Islet precursor cell (in vitro differentiated cells): ENCODE data around the gene NR2F1.

ENCODE experiments used
- DNase-seq: peaks from one replicate; pipeline ENCODE4 v3.0.0-alpha.2; 2018

The NR2F1 gene

DNA sequence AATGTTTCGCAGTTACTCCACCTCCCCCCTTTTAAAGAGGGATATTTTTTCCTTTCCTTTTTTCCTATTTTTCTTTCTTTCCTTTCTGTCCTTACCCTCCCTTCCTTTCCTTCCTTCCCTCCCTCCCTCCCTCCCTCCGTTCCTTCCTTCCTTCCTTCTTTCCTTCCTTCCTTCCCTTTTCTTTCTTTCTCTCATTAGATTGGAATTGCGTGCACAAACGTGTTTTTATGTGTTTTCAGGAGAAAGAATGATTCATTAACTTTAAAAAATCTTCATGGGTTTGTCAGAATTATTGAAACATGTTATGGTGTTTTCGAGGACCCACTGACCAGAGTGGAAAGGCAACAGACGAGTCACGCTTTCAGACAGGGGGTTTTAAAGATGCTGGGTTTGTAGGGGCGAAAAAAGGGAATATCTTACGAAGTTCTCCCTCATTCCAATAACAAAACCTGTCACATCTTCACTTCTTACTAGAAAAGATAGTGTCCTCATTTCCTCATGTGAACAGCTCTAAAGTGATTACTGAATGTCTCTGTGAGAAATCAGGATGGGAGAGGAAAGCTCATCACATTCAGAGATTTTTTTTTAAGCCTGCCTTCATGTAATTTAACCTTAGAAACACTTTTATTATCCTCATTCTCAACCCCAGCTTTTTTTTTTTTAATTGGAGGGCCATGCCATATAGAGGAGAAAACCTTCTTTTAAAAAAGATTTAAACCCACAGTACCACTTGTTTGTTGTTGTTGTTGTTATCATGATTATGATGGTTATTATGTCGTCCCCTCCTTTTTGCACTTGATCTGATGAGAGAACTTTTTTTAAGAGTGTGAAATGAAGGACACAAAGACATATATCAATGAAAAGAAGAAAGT lies 21.9 kb downstream of the NR2F1 start:
- DNase-seq = no peak

DNA sequence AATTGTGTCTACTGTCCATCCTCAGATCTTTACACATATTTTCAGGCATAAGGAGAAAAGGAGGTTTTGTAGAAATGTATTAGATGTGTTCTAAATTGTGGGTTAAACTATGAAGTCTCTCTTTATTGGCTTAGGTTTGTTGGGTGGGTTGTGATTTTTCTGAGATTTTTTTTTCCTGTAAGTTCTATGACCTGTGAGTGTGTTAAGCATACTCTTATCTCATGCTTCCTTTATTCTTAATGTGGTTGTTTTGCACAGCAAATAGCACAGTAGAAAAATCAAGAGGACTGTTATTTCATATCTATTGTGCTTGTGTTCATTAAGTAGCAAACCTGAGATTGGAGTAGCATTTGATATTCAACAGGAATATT lies 23.3 kb downstream of the NR2F1 start:
- no peak for DNase-seq

DNA sequence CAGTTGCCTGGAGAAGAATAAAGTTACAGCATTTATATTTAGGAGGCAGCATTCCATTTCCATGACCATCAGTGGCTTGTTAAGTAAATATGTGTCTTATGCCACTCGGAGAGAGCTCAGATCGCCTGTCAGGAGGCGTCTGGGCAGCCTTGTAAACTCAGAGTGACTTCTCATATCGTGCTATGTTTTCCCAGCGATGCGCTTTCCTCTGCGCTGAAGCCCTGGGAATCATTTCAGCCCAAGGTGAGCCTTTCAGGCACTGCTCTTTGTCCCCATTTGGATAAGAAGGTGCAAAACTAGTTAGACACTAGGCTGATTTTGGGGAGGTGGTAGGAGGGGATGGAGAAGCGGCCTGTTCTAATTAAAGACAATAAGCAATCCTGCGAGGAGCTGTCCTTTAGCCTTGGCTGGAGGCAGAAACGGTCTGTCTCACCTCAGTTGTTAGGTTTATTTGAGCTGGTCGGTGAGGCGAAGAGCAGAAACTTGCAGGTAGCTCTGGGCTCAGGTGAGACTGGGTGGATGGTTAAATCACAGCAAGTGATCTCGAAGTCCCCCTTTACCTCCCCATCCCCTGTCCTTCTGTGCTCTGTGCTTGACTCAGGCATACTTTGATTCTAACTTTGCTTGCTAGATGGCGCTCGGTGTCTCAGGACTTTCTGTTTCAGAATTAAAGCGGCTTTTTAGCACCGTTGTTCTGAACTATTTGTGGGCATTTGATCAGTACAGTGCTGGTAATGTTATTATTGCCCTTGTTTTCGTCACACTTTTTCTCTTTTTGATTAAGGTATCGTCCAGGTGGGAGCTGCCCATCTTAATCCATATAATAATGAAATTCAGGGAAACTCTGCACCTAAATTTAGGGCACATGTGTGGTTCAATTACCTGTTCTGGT lies 24.6 kb downstream of the NR2F1 start:
- DNase-seq = no peak

DNA sequence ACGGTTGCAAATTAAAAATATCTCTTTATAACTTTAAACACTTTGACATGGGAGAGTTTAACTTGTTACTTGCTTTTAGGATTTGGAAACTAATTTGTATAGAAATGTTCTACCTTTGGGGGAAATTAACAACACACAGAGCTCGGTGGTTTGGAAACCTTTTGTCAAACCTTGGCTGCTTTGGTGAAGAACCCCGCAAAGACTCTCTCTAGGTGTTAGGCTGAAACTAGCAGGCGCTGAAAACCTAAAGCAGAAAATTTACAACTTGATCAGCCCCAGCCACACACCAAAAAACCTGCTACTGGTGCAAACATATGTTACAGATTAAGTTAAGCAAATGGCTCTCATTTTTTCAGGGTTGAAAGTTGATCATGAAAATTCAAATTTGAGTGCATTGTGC lies 25.8 kb downstream of the NR2F1 start:
- no peak for DNase-seq

DNA sequence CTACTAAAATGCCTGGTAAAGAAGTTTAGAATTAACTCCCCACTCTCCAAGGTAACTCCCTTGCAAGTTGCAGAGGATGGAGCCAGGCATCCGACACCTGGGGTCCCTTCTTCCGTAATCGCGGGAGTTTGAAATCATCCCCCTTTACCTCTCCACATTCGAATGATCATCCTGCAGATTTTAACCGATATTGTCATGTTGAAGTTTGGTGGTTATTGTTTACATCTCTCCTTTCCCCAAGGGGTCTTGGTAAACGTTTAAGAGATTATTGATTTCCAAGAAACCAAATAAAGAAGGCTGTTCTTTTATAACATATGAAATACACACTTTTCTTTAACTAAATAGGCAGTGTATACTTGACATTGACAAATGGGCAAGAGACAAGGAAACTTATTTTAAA lies 26.7 kb downstream of the NR2F1 start:
- DNase-seq = no peak

DNA sequence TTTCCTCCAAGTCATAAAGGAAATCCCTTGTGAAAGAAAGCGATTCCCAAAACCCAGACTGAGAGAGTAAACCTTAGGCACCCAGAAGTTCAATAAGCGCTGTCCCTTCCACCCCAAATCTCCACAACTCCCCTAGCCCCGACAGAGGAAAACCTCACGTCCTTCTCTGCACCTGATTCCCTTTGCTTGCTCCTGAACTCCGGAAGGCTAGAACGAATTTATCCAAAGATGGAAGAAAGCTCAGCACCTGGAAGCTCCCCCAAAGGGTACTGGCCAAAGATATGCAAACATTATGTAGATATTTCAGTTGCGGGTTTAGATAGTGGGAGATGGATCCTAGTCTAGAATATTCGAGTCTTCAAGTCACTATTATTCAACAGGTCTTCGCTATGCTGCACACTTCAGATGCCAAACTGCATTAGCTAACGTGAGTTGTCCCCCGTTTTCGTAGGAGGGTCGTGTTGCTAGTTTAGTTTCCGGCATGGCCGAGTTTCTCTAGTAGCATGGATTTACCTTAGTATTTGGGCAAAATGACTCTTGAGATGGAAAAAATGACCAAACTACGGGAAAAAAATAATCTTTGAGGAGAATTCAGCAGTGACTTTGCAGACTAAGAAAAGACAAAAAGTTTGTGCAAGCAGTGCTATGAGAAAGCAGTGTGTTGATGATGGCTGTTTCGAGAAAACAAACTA lies 27.7 kb downstream of the NR2F1 start:
- DNase-seq = no peak

DNA sequence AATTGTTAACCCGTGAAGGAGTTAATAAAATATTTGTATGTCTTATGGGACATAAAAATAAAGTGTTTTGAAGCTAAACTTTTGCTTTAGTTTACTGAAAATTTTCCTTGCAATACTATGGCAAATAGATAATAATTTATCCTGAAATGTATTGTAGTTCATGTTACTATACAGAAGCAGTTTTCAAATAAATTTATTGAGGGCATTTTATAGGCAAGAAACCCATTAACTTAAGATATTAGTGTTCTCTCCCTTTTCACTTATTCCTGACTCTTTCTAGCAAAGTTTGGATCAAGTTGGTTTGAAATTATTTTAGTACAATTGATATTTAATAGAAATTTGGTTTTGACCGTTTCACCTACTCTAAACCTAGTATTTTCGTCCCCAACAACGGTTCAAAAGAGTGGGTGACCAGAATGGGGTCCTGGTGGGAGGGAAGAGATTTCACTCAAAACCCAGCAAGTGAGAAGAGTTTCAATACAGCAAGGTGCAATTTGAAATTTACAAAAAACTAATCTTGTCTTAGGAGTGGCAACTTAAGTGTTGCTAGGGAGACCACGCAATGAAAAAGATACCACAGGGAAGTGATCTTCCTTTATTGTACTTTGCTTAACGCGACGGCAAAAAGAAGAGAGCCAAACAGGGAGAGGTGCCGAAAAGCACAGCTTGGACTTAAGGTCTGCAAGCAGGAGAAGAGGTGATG lies 28.4 kb downstream of the NR2F1 start:
- DNase-seq = no peak

DNA sequence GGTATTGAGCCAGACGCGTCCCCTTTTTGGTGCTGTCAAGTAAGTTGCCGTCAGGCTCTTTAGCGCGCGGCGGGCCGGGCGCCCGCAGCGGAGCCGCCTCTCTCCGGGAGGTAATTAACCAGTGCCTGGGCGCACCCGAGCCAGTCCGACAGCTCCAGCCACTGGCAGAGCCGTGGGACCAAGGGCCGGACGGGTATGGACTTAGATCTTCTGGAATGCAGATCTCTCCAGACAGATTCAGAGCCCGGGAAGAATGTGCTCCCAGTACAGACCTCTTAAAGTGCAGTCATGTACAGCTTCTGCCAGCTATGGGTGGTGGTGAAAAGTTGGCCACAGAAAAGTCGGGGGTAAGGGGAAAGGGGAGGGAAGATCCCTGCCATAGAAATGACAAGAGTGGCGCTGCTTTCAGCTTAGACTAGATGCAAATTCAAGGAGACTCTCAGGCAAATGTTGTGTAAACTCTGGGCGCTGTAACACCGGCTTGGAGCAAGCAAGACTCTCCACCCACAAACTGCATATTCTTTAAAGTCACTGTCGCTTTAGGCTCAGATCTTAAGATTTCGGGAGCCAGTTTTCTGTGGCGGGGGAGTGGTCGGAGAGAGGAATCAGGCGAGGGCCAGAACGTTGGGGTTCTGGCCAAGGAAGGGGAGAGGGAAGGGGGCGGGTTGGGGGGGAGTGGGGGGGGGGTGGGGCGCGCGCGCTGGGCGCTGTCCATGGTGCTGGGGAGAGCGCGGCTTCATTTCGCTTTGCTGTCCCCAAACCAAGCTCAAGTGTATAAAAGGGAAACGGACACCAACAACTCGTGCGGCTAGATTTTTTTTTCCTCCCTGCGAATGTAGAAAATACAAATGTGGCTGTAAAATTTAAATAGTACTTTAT lies 29.2 kb downstream of the NR2F1 start:
- peak; percentile 90 for DNase-seq

DNA sequence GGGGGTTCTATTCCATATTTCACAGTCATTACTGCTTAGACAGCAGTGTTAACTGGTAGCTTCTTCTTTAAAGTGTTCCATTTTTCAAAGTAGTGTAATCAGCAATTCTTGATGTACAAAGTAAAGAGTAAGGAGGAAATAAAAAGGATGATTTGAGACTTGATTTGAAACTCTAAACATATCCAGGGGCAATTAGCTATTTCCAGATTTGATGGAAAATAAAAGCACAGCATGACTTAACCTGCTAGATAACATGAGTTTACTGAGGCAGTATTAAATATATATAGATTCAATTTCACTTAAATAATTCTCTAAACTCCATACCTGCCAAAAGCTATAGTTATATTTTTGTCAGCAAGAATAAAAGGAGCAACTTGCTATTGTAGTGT lies 29.8 kb downstream of the NR2F1 start:
- DNase-seq = no peak

GRCh38 chr5:93616538-93617174 lies 33.6 kb downstream of the NR2F1 start:
- no peak for DNase-seq

- peak; percentile 88 for DNase-seq
Observed at GRCh38 chr5:93620487-93621326, 37.7 kb downstream of the NR2F1 start.

- peak; percentile 84 for DNase-seq
Observed at GRCh38 chr5:93621327-93621798, 38.3 kb downstream of the NR2F1 start.

- no peak for DNase-seq
Observed at GRCh38 chr5:93622240-93622885, 39.3 kb downstream of the NR2F1 start.

- DNase-seq = no peak
Observed at GRCh38 chr5:93623153-93623552, 40.1 kb downstream of the NR2F1 start.

DNA sequence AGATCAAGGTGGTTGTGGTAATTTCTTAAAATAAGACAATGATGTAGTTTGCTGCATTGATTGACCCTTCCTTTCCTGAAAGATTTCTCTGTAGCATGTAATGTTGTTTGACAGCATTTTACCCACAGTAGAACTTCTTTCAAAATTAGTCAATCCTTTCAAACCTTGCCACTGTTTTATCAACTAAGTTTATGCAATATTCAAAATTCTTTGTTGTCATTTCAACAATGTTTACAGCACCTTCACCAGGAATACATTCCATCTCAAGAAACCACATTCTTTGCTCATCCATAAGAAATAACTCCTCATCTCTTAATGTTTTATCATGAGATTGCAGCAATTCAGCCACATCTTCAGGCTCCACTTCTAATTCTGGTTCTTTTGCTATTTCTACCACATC lies 43.8 kb downstream of the NR2F1 start:
- DNase-seq = no peak

- no peak for DNase-seq
Observed at GRCh38 chr5:93632327-93632726, 49.3 kb downstream of the NR2F1 start.

DNA sequence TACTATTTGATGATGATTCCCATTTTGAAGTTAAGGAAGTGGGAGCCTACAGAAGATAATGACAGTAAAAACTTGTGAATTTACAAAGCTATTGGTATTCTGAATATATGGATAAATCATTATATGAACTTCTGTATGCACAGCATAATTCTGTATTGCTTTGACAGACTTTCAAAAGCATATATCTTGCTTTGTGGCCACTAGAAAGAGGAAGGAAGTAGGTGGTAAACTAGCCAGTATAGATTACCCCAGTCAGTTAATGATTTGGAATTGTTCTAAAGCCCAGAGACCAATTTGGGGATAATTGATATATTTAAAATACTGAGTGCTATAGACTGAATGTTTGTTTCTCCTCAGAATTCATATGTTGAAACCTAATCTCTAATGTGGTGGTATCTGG lies 53.0 kb downstream of the NR2F1 start:
- DNase-seq = no peak

GRCh38 chr5:93636837-93637236 lies 53.8 kb downstream of the NR2F1 start:
- DNase-seq = no peak

DNA sequence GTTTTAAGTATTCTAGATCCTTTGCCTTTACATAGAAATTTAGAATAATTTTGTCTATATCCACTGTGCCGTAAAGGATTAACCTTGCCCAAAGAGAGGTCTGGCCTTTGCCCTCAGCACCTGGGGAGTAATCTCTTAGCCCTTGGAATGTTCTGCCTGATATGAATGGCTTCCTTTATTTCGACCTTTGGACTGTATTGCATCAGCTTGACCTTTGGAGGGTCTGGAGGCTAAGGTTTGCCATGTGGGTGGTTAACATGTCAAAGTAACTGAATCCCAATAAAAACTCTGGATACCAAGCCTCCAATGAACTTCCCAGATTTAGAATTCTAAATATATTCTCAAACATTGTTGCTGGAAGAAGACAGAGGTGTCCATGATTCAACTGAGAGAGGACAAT lies 54.7 kb downstream of the NR2F1 start:
- no peak for DNase-seq

DNA sequence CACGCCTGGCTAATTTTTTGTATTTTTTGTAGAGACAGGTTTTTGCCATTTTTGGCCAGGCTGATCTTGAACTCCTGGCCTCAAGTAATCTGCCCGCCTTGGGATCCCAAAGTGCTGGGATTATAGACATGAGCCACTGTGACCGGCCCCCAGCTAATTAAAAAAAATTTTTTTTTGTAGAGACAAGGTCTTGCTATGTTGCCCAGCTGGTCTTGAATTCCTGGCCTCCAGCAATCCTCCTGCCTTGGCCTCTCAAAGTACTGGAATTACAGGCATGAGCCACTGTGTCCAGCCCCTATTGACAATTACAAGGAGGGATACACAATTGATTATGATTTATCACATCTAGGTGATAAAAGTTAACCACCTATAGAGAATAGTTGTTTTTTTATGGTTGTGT lies 59.5 kb downstream of the NR2F1 start:
- no peak for DNase-seq
